Neuronal stem cell (in vitro differentiated cells): Measurements from ENCODE around the gene SERPINB11.
"Not testable (repeated sequence)": the region's sequence is repeated elsewhere in the genome, so short reads cannot be mapped to it uniquely, and the experiment has no call there.

ENCODE experiments used
- DNase-seq: peaks from one replicate; pipeline ENCODE4 v3.0.0-alpha.2; 2013; ENCODE audit warnings: low spot score
- H2AFZ ChIP-seq: one replicate; pipeline ENCODE4 v1.6.1; 2013; ENCODE audit warnings: mild to moderate bottlenecking, low read length, inconsistent platforms
- H2AK5ac ChIP-seq: 2 replicates; pipeline ENCODE4 v1.6.1; 2013; ENCODE audit warnings: low read depth, mild to moderate bottlenecking, inconsistent platforms, low read length, moderate library complexity, mixed read lengths
- H2BK120ac ChIP-seq: 2 replicates; pipeline ENCODE4 v1.6.1; 2013; ENCODE audit warnings: low read depth, mild to moderate bottlenecking, inconsistent platforms, low read length, moderate library complexity, mixed read lengths
- H2BK12ac ChIP-seq: one replicate; pipeline ENCODE4 v1.6.1; 2013; ENCODE audit warnings: low read length, inconsistent platforms
- H2BK15ac ChIP-seq: 2 replicates; pipeline ENCODE4 v1.6.1; 2013; ENCODE audit warnings: mild to moderate bottlenecking, low read length, inconsistent platforms, mixed read lengths
- H2BK5ac ChIP-seq: one replicate; pipeline ENCODE4 v1.6.1; 2013; ENCODE audit warnings: inconsistent platforms, mild to moderate bottlenecking, low read length, moderate library complexity
- H3K14ac ChIP-seq: one replicate; pipeline ENCODE4 v1.6.1; 2013; ENCODE audit warnings: low read length, inconsistent platforms
- H3K18ac ChIP-seq: 2 replicates; pipeline ENCODE4 v1.6.1; 2013; ENCODE audit warnings: low read length, inconsistent platforms
- H3K23ac ChIP-seq: 2 replicates; pipeline ENCODE4 v1.6.1; 2013; ENCODE audit warnings: low read depth, mild to moderate bottlenecking, mixed read lengths, low read length, inconsistent platforms; ENCODE audit not compliant: poor library complexity
- H3K27ac ChIP-seq: replicated peaks from 3 replicates; pipeline ENCODE4 v1.5.1; 2013; ENCODE audit warnings: low read length, inconsistent platforms
- H3K27me3 ChIP-seq, 3 experiments: 2 replicates each; pipeline ENCODE4 v1.6.1; 2013; ENCODE audit warnings: low read length in 3 of 3, mild to moderate bottlenecking in 2 of 3, inconsistent platforms in 1 of 3, low read depth in 1 of 3, mixed read lengths in 1 of 3, moderate library complexity in 1 of 3; ENCODE audit not compliant: control insufficient read depth in 3 of 3, insufficient read depth in 3 of 3
- H3K36me3 ChIP-seq, 2 donors: replicated peaks in 1 of 2; 2 replicates each; pipeline ENCODE4 v1.6.1; 2013; ENCODE audit warnings: low read length in 2 of 2; ENCODE audit not compliant: control insufficient read depth in 2 of 2, insufficient read depth in 2 of 2
- H3K4ac ChIP-seq: 2 replicates; pipeline ENCODE4 v1.6.1; 2013; ENCODE audit warnings: inconsistent platforms, mild to moderate bottlenecking, low read length, moderate library complexity
- H3K4me1 ChIP-seq, 2 donors: 1 replicate in 1 of 2; 2 replicates in 1 of 2; pipeline ENCODE4 v1.6.1; 2013; ENCODE audit warnings: low read length in 2 of 2, low read depth in 1 of 2; ENCODE audit not compliant: control insufficient read depth in 2 of 2, insufficient read depth in 1 of 2
- H3K4me2 ChIP-seq: one replicate; pipeline ENCODE4 v1.6.1; 2013; ENCODE audit warnings: mild to moderate bottlenecking, low read length, inconsistent platforms; ENCODE audit not compliant: insufficient read depth, poor library complexity, severe bottlenecking
- H3K4me3 ChIP-seq, 2 donors: 2 replicates each; pipeline ENCODE4 v1.5.1; 2013; ENCODE audit warnings: low read length in 2 of 2, mild to moderate bottlenecking in 2 of 2, inconsistent platforms in 1 of 2, moderate library complexity in 1 of 2
- H3K79me1 ChIP-seq: one replicate; pipeline ENCODE4 v1.6.1; 2013; ENCODE audit warnings: low read depth, mild to moderate bottlenecking, inconsistent platforms, low read length, moderate library complexity
- H3K9ac ChIP-seq: one replicate; pipeline ENCODE4 v1.6.1; 2013; ENCODE audit warnings: mild to moderate bottlenecking, low read depth, low read length, inconsistent platforms; ENCODE audit not compliant: poor library complexity
- H3K9me3 ChIP-seq, 2 donors: replicated peaks in 1 of 2; 2 replicates each; pipeline versions ENCODE3 to v1.6.1; 2013; ENCODE audit warnings: low read length in 2 of 2, mild to moderate bottlenecking in 2 of 2, inconsistent platforms in 1 of 2, low read depth in 1 of 2, mixed read lengths in 1 of 2, moderate library complexity in 1 of 2; ENCODE audit not compliant: control insufficient read depth in 2 of 2, insufficient read depth in 1 of 2
- H4K8ac ChIP-seq: one replicate; pipeline ENCODE4 v1.6.1; 2013; ENCODE audit warnings: low read depth, mild to moderate bottlenecking, inconsistent platforms, low read length, moderate library complexity
- H4K91ac ChIP-seq: one replicate; pipeline ENCODE4 v1.6.1; 2013; ENCODE audit warnings: low read length, low read depth, mild to moderate bottlenecking, inconsistent platforms; ENCODE audit not compliant: poor library complexity
- WGBS, 2 donors: extraction: QIAGEN DNeasy Blood & Tissue Kit; methylation state at CpG; one replicate each; pipeline ENCODE4 v1.1.7; 2013; ENCODE audit warnings: missing lambda C conversion rate in 2 of 2, mixed read lengths in 1 of 2; ENCODE audit not compliant: insufficient read length in 2 of 2, insufficient replicate concordance in 1 of 2; ENCODE audit errors: extremely low coverage in 2 of 2; 5-methylcytosine and 5-hydroxymethylcytosine counted together

SERPINB11 gene

GRCh38 chr18:63753676-63754075 lies 50.9 kb downstream of the SERPINB11 start:
- H2AK5ac ChIP-seq, result no peak overlapping the region
- no peak overlapping the region for H3K4me2 ChIP-seq
- no peak overlapping the region for H4K91ac ChIP-seq
- DNase-seq, result no peak
- no peak overlapping the region for H2AFZ ChIP-seq
- H4K8ac ChIP-seq, result no peak overlapping the region
- no peak overlapping the region for H2BK12ac ChIP-seq
- H3K9ac ChIP-seq, result no peak overlapping the region
- H2BK15ac ChIP-seq, result no peak overlapping the region
- H3K9me3 ChIP-seq, result no peaks in the 10 kb centered on the region
- H3K4me1 ChIP-seq, result no peaks in the 10 kb centered on the region
- H3K23ac ChIP-seq, result no peak overlapping the region
- no peak overlapping the region for H2BK5ac ChIP-seq
- H3K18ac ChIP-seq, result no peak overlapping the region
- H3K27me3 ChIP-seq, result no peaks in the 10 kb centered on the region
- no peak overlapping the region for H3K14ac ChIP-seq
- H3K27ac ChIP-seq, result no peak overlapping the region
- no peak overlapping the region for H2BK120ac ChIP-seq
- no peaks in the 10 kb centered on the region for H3K36me3 ChIP-seq
- H3K4me3 ChIP-seq, result no peak overlapping the region
- H3K4ac ChIP-seq, result no peak overlapping the region
- no peaks in the 10 kb centered on the region for H3K79me1 ChIP-seq

GRCh38 chr18:63757541-63757940 lies 54.8 kb downstream of the SERPINB11 start:
- no peak for DNase-seq
- Histone ChIP-seq H3K4me2 (no peak overlapping the region), H3K4ac (no peak overlapping the region), H2AK5ac (no peak overlapping the region), H3K18ac (no peak overlapping the region), H3K27me3 (no peaks in the 10 kb centered on the region), H4K8ac (no peak overlapping the region), H3K36me3 (no peaks in the 10 kb centered on the region), H2BK5ac (no peak overlapping the region), H2BK15ac (no peak overlapping the region), H3K23ac (no peak overlapping the region), H3K9ac (no peak overlapping the region), H2BK12ac (no peak overlapping the region), H3K4me3 (no peak overlapping the region), H3K14ac (no peak overlapping the region), H3K9me3 (peaks cover 0 to 4% of the 10 kb centered on the region in 2 donors), H3K27ac (no peak overlapping the region), H2AFZ (no peak overlapping the region), H3K79me1 (no peaks in the 10 kb centered on the region), H4K91ac (no peak overlapping the region), H2BK120ac (no peak overlapping the region), H3K4me1 (no peaks in the 10 kb centered on the region)

GRCh38 chr18:63758615-63759240 lies 56.0 kb downstream of the SERPINB11 start:
- WGBS, 2 donors, result no CpG with 5 or more reads among the region's 3 CpGs

DNA sequence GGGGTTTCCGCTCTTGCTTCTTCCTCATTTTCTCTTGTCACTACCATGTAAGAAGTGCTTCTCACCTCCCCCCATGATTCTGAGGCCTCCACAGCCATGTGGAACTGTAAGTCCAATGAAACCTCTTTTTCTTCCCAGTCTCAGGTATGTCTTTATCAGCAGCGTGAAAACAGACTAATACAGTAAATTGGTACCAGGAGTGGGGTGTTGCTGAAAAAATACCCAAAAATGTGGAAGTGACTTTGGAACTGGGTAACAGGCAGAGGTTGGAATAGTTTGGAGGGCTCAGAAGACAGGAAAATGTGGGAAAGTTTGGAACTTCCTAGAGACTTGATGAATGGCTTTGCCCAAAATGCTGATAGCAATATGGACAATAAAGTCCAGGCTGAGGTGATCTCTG lies 57.0 kb downstream of the SERPINB11 start:
- not testable (repeated sequence) for H2AK5ac ChIP-seq, H2BK12ac ChIP-seq, DNase-seq, H3K4me1 ChIP-seq, H3K27ac ChIP-seq, H4K8ac ChIP-seq, H3K4me3 ChIP-seq, H3K4ac ChIP-seq, H3K9ac ChIP-seq, H3K14ac ChIP-seq, H2BK15ac ChIP-seq, H3K36me3 ChIP-seq, H2BK120ac ChIP-seq, H4K91ac ChIP-seq, H3K18ac ChIP-seq, H3K27me3 ChIP-seq, H3K79me1 ChIP-seq, H2BK5ac ChIP-seq, H3K9me3 ChIP-seq, H3K23ac ChIP-seq, H2AFZ ChIP-seq, H3K4me2 ChIP-seq
- no CpG with 5 or more reads among the region's 2 CpGs for WGBS, 2 donors

More at GRCh38 chr18:63758615-63759240, 56.0 kb downstream of the SERPINB11 start:
- no peak for DNase-seq
- H2BK15ac ChIP-seq, result no peak overlapping the region
- H2BK12ac ChIP-seq, result no peak overlapping the region
- H3K14ac ChIP-seq, result no peak overlapping the region
- no peak overlapping the region for H2BK120ac ChIP-seq
- no peak overlapping the region for H3K9ac ChIP-seq
- no peak overlapping the region for H2BK5ac ChIP-seq
- no peak overlapping the region for H2AFZ ChIP-seq
- H3K27ac ChIP-seq, result no peak overlapping the region
- no peaks in the 10 kb centered on the region for H3K79me1 ChIP-seq
- peaks cover 0 to 4% of the 10 kb centered on the region in 2 donors for H3K9me3 ChIP-seq
- no peaks in the 10 kb centered on the region for H3K27me3 ChIP-seq
- H3K18ac ChIP-seq, result no peak overlapping the region
- no peak overlapping the region for H4K91ac ChIP-seq
- no peaks in the 10 kb centered on the region for H3K4me1 ChIP-seq
- H3K36me3 ChIP-seq, result no peaks in the 10 kb centered on the region
- H2AK5ac ChIP-seq, result no peak overlapping the region
- H4K8ac ChIP-seq, result no peak overlapping the region
- no peak overlapping the region for H3K23ac ChIP-seq
- no peak overlapping the region for H3K4ac ChIP-seq
- no peak overlapping the region for H3K4me2 ChIP-seq
- no peak overlapping the region for H3K4me3 ChIP-seq
